GM13976 (cell line): ENCODE measurements around the gene LYPLA2.

ENCODE experiments used
- DNase-seq: peaks from one replicate; pipeline ENCODE4 v3.0.0; 2012; ENCODE audit warnings: low spot score
- in situ Hi-C: fragments of 300-500 bp; cut with MboI; formaldehyde crosslinking; loops from one replicate; pipeline ENCODE4 v1.12.0; 2022; ENCODE audit warnings: low sequenced_read_pairs, mixed read lengths, inconsistent platforms; ENCODE audit not compliant: unreplicated experiment
- TF ChIP-seq, protein P1 (sequence below): IDR thresholded peaks from 2 replicates; pipeline ENCODE4 v1.5.1; 2012; ENCODE audit warnings: borderline replicate concordance, mild to moderate bottlenecking; ENCODE audit not compliant: insufficient read depth; ENCODE audit errors: extremely low read depth, missing control alignments, control extremely low read depth

LYPLA2 gene

DNA sequence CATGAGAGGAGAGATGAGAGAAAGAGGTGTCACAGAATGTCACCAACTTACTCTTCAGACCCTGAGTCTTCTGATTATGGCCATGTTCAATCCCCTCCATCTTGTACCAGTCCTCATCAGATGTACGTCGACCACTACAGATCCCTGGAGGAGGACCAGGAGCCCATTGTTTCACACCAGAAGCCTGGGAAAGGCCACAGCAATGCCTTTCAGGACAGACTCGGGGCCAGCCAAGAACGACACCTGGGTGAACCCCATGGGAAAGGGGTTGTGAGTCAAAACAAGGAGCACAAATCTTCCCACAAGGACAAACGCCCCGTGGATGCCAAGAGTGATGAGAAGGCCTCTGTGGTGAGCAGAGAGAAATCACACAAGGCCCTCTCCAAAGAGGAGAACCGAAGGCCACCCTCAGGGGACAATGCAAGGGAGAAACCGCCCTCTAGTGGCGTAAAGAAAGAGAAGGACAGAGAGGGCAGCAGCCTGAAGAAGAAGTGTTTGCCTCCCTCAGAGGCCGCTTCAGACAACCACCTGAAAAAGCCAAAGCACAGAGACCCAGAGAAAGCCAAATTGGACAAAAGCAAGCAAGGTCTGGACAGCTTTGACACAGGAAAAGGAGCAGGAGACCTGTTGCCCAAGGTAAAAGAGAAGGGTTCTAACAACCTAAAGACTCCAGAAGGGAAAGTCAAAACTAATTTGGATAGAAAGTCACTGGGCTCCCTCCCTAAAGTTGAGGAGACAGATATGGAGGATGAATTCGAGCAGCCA lies 39.7 kb upstream of the LYPLA2 start:
- DNase-seq, result peak; percentile 82
- in situ Hi-C loops, result no loop called here
- TF ChIP-seq, protein P1, sequence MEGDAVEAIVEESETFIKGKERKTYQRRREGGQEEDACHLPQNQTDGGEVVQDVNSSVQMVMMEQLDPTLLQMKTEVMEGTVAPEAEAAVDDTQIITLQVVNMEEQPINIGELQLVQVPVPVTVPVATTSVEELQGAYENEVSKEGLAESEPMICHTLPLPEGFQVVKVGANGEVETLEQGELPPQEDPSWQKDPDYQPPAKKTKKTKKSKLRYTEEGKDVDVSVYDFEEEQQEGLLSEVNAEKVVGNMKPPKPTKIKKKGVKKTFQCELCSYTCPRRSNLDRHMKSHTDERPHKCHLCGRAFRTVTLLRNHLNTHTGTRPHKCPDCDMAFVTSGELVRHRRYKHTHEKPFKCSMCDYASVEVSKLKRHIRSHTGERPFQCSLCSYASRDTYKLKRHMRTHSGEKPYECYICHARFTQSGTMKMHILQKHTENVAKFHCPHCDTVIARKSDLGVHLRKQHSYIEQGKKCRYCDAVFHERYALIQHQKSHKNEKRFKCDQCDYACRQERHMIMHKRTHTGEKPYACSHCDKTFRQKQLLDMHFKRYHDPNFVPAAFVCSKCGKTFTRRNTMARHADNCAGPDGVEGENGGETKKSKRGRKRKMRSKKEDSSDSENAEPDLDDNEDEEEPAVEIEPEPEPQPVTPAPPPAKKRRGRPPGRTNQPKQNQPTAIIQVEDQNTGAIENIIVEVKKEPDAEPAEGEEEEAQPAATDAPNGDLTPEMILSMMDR, result peak; percentile 63

DNA sequence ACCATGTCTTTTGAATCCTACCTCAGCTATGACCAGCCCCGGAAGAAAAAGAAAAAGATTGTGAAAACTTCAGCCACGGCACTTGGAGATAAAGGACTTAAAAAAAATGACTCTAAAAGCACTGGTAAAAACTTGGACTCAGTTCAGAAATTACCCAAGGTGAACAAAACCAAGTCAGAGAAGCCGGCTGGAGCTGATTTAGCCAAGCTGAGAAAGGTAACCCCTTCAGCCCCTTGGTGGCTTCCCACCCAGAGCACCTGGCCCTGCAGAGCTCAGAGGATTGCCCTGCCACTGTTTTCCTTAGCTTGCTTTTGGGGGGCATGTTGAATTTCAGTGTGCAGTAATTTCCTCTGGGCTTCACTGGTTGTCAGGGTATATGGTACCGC lies 39.1 kb upstream of the LYPLA2 start:
- TF ChIP-seq, protein P1, result no peak
- no peak for DNase-seq
- in situ Hi-C loops, result no loop called here

DNA sequence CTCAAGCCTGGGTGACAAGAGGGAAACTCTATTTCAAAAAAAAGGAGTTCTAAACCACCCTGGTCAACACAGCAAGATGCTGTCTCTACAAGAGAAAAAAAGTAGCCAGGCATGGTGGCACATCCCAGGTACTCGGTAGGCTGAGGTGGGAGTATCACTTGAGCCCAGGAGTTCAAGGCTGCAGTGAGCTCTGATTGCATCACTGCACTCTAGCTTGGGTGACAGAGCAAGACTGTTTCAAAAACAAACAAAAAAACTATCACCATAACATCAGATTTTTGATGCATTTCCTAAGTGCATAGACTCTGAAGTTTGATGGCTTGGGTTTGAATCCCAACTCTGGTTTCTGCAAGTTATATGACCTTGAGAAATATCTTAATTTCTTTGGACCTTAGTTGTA lies 38.0 kb upstream of the LYPLA2 start:
- DNase-seq, result no peak
- in situ Hi-C loops, result no loop called here
- TF ChIP-seq, protein P1, result no peak

DNA sequence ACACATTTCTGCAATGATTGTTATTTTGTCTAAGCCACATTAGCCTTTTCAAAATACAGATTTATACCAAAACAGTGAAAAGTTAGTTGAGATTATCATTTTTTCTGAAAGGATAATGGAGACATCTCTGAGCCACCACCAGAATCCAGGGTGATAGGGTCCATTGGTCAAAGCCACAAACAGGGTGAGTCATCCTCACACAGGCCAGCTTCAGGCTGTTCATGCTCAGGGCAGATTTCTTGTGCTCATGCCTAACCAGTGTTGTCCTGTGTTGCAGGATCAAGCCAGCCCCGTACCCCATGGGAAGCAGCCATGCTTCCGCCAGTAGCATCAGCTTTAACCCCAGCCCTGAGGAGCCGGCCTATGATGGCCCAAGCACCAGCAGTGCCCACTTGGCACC lies 34.3 kb upstream of the LYPLA2 start:
- no peak for DNase-seq
- TF ChIP-seq, protein P1, result no peak
- in situ Hi-C loops, result no loop called here

DNA sequence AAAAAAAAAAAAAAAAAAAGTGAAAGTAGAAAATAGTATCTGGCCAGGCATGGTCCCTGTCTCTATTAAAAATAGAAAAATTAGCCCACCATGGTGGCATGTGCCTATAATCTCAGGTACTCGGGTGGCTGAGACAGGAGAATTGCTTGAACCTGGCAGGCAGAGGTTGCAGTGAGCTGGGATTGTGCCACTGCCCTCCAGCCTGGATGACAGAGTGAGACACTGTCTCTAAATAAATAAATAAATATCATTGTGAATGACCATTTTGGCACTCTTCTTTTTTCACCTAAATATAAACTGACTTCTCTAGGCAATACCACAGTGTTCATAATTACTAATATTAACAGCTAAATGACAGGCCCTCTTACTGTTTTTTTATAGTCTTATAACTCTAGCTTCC lies 33.1 kb upstream of the LYPLA2 start:
- in situ Hi-C loops, result no loop called here
- TF ChIP-seq, protein P1, result no peak
- DNase-seq, result no peak

DNA sequence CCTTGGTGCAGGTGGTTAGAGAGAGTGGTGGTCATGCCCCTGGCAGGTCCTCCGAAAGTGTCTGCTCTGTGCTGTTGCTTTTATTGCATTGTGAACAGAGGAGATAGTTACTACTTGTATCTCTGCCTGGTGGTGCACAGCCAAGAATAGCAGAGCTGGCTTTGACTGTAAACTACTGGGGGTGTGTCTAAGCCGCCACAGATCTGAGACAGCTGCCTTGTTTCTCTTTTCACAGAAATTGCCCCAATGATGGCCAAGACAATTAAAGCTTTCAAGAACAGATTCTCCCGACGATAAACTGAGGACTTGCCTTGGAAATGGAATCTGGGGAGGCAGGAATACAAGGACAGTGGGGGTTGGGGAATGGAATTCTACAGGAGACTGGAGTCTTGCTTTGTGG lies 31.7 kb upstream of the LYPLA2 start:
- no peak for DNase-seq
- in situ Hi-C loops, result no loop called here
- TF ChIP-seq, protein P1, result no peak
